CD4-positive, alpha-beta T cell (primary cell): Measurements from ENCODE around the gene WASL. TPM values are rescaled to one million over a fixed set of nuclear protein-coding genes. Genes with fewer than 3 reads are reported as not detected.

Experiments
- ATAC-seq: fragments of 200-7000 bp; cut with Tn5 transposase; one replicate; pipeline ENCODE4 v1.10.0; 2022; ENCODE audit warnings: mild to moderate bottlenecking; ENCODE audit not compliant: poor library complexity
- CTCF ChIA-PET: fragments of 350-600 bp; sonication (Branson Sonifier 250); formaldehyde crosslinking; loops from one replicate; lab custom pipeline; 2021; ENCODE audit warnings: antibody characterized with exemption, inconsistent platforms; lab: Charles Lee
- POLR2A ChIA-PET: fragments of 350-600 bp; sonication (Branson Sonifier 250); formaldehyde crosslinking; loops from one replicate; lab custom pipeline; 2021; ENCODE audit warnings: antibody characterized with exemption, inconsistent platforms; lab: Charles Lee
- DNase-seq, 14 experiments: peaks; one replicate each; pipeline ENCODE4 v3.0.0-alpha.2; 2013 to 2020; ENCODE audit warnings: mixed read lengths in 2 of 14
- H3K27ac ChIP-seq, 2 donors: one replicate each; pipeline versions ENCODE4 v1.5.1 to v1.7.0; 2013; ENCODE audit warnings: low read length in 2 of 2, low read depth in 1 of 2, mild to moderate bottlenecking in 1 of 2
- H3K27me3 ChIP-seq, 2 experiments: 1 replicate in 1 of 2; 2 replicates in 1 of 2; pipeline versions ENCODE4 v1.6.1 to v1.7.0; 2013; ENCODE audit warnings: low read length in 2 of 2, control low read depth in 1 of 2, mild to moderate bottlenecking in 1 of 2, moderate library complexity in 1 of 2; ENCODE audit not compliant: insufficient read depth in 2 of 2, control insufficient read depth in 1 of 2
- H3K36me3 ChIP-seq: one replicate; pipeline ENCODE4 v1.6.1; 2013; ENCODE audit warnings: low read length, control low read depth; ENCODE audit not compliant: insufficient read depth
- H3K4me1 ChIP-seq: one replicate; pipeline ENCODE4 v1.6.1; 2013; ENCODE audit warnings: low read length, control low read depth; ENCODE audit not compliant: insufficient read depth
- H3K4me3 ChIP-seq: one replicate; pipeline ENCODE4 v1.5.1; 2013; ENCODE audit warnings: mild to moderate bottlenecking, low read length, moderate library complexity
- H3K9me3 ChIP-seq, 2 experiments: 1 replicate in 1 of 2; 2 replicates in 1 of 2; pipeline versions ENCODE4 v1.6.1 to v1.7.0; 2013; ENCODE audit warnings: low read length in 2 of 2, mild to moderate bottlenecking in 2 of 2, control low read depth in 1 of 2, moderate library complexity in 1 of 2; ENCODE audit not compliant: control insufficient read depth in 1 of 2, insufficient read depth in 1 of 2
- H3K27ac Mint-ChIP-seq: one replicate; pipeline ENCODE4 v1.8.0; 2020; ENCODE audit warnings: mixed read lengths
- H3K27me3 Mint-ChIP-seq: one replicate; pipeline ENCODE4 v1.8.0; 2021; ENCODE audit warnings: mixed read lengths
- H3K36me3 Mint-ChIP-seq: one replicate; pipeline ENCODE4 v1.8.0; 2021; ENCODE audit warnings: low read depth, mixed read lengths
- H3K4me1 Mint-ChIP-seq: one replicate; pipeline ENCODE4 v1.8.0; 2021; ENCODE audit warnings: low read depth, mixed read lengths
- H3K4me3 Mint-ChIP-seq: one replicate; pipeline ENCODE4 v1.8.0; 2020; ENCODE audit warnings: mild to moderate bottlenecking, mixed read lengths
- H3K9me3 Mint-ChIP-seq: one replicate; pipeline ENCODE4 v1.8.0; 2020; ENCODE audit warnings: mixed read lengths
- intact Hi-C, 2 experiments: fragments of 100-400 bp; cut with DNase I in 1 of 2; cut with micrococcal nuclease in 1 of 2; formaldehyde crosslinking; loops; one replicate each; pipeline versions ENCODE4 v1.15.1 to v1.9.0; 2023 to 2025; cut with DNase I, micrococcal nuclease
- total RNA-seq, 174 experiments: library from RNA in 2 of 174; stranded (reverse) in 2 of 174; gene quantifications; one replicate each; pipeline ENCODE4 v1.2.3 and lab custom pipeline; 2021 to 2026
- TF ChIP-seq, protein P1 (sequence below): fragments of 200-600 bp; IDR thresholded peaks from one replicate; pipeline ENCODE4 v1.8.0; 2022; ENCODE audit warnings: antibody characterized with exemption, mild to moderate bottlenecking

WASL gene
- total RNA-seq, 2 experiments from 2014 or later, result 8.6 to 9.3 TPM

DNA sequence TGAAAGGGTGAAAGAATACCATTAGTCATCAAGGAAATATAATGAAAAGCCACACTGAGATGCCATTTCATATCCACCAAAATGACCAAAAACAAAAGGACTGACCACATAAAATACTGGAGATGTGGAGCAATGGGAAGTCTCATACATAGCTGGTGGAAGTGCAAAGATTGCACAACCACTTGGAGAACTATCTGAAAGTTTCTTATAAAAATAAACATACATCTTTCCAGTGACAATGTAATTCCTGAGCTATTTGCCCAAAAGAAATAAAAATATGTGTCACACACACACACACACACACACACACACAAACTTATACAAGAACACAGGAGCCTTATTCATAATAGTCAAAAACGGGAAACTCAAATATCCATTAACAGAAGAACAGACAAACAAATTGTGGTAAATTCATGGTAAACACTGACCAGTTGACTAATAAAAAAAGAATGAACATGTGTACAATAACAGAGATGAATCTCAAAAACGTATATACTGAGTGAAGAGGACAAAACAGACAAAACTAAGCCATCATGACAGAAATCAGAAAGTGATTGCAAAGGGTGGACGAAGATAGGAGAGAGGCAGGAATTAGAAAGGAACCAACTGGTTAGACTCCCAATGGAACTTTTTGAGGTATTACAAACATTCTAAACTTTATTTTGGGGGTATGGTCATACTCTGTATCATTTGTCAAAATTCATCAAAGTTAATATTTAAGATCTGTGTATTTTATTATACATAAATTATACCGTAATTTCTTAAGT, 21.5 kb downstream of the WASL start:
- Histone ChIP-seq H3K4me3 (no peak overlapping the region), H3K27me3 (no peaks in the 10 kb centered on the region), H3K4me1 (no peaks in the 10 kb centered on the region), H3K27ac (no peak overlapping the region), H3K36me3 (no peaks in the 10 kb centered on the region), H3K9me3 (peaks cover 0 to 4% of the 10 kb centered on the region in 2 experiments)
- TF ChIP-seq, protein P1, sequence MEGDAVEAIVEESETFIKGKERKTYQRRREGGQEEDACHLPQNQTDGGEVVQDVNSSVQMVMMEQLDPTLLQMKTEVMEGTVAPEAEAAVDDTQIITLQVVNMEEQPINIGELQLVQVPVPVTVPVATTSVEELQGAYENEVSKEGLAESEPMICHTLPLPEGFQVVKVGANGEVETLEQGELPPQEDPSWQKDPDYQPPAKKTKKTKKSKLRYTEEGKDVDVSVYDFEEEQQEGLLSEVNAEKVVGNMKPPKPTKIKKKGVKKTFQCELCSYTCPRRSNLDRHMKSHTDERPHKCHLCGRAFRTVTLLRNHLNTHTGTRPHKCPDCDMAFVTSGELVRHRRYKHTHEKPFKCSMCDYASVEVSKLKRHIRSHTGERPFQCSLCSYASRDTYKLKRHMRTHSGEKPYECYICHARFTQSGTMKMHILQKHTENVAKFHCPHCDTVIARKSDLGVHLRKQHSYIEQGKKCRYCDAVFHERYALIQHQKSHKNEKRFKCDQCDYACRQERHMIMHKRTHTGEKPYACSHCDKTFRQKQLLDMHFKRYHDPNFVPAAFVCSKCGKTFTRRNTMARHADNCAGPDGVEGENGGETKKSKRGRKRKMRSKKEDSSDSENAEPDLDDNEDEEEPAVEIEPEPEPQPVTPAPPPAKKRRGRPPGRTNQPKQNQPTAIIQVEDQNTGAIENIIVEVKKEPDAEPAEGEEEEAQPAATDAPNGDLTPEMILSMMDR, result no peak
- ATAC-seq, result no peak
- ChIA-PET CTCF (no interaction called here), POLR2A (interaction anchor here (2.3 kb wide), 1 partner anchor 21 kb away, joined by 8 read pairs; the partner anchor contains the start of gene WASL)
- intact Hi-C loops, result no loop called here
- H3K4me3 Mint-ChIP-seq, result no peak overlapping the region
- H3K27ac Mint-ChIP-seq, result no peak overlapping the region
- DNase-seq, result no peak
- peaks cover 36% of the 10 kb centered on the region for H3K36me3 Mint-ChIP-seq
- peaks cover 79% of the 10 kb centered on the region for H3K4me1 Mint-ChIP-seq
- no peaks in the 10 kb centered on the region for H3K27me3 Mint-ChIP-seq
- H3K9me3 Mint-ChIP-seq, result peaks cover 4% of the 10 kb centered on the region

DNA sequence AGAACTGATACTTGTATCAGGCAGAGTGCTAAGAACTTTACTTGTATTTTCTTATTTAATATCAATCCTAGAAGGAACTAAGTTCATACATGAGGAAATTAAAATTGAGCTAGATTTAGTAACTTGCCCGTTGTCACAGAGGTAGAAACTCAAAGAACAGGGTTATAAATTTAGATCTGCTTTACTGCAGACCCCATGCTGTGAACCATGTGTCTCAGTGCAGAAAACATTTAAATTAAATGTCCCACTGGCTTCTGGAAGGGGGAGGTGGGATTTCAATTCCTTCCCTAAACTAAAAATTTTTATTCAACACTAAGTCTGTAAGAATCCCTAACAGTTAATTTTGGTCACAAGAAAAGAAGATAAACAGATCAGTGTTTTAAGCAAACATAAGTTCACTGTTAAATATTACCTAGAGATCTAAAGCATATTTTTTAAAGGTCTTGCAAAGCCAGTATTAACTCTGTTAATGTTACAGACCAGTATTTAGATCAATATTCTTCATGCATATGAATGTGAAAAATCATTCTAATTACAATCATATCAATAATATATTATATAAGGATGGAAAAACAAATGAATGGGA, 23.1 kb downstream of the WASL start:
- H3K27ac Mint-ChIP-seq, result no peak overlapping the region
- CTCF ChIA-PET, result interaction anchor here (0.7 kb wide), 1 partner anchor 24 kb away, joined by 3 read pairs; no protein-coding TSS in a partner anchor

DNA sequence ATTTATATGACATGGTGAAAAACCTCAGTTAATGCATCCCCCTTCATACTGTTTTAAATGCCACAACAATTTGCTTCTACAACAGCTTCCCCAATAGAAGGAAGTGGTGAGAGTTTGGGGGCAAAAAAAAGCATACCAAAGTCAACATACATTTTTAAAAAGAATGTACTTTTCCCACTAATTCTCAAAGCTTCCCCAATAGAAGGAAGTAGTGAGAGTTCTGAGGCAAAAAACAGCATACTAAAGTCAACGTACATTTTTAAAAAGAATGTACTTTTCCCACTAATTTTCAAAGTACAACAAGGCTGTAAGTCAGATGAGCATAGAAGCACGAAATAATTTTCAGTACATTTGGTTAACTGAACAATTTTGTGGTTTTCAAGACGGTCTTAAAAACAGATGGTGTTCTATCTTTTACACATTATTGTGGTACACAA, 24.0 kb downstream of the WASL start:
- H3K4me3 Mint-ChIP-seq, result no peak overlapping the region
- no peaks in the 10 kb centered on the region for H3K9me3 Mint-ChIP-seq
- no peaks in the 10 kb centered on the region for H3K27me3 ChIP-seq
- DNase-seq (no peak), ATAC-seq (no peak)
- ChIA-PET CTCF (interaction anchor here (0.7 kb wide), 1 partner anchor 24 kb away, joined by 3 read pairs; no protein-coding TSS in a partner anchor), POLR2A (interaction anchor here (2.3 kb wide), 1 partner anchor 23 kb away, joined by 8 read pairs; the partner anchor contains the start of gene WASL)
- no peak overlapping the region for H3K4me3 ChIP-seq
- H3K27me3 Mint-ChIP-seq, result no peaks in the 10 kb centered on the region
- no peaks in the 10 kb centered on the region for H3K36me3 ChIP-seq
- peaks cover 17% of the 10 kb centered on the region for H3K36me3 Mint-ChIP-seq
- peaks cover 78% of the 10 kb centered on the region for H3K4me1 Mint-ChIP-seq
- H3K9me3 ChIP-seq, result no peaks in the 10 kb centered on the region
- TF ChIP-seq, protein P1, result no peak
- intact Hi-C loops, result no loop called here
- H3K27ac ChIP-seq, result no peak overlapping the region
- no peak overlapping the region for H3K27ac Mint-ChIP-seq
- no peaks in the 10 kb centered on the region for H3K4me1 ChIP-seq

More for the DNA sequence above, 23.1 kb downstream of the WASL start:
- Histone ChIP-seq H3K4me1 (no peaks in the 10 kb centered on the region), H3K4me3 (no peak overlapping the region), H3K36me3 (no peaks in the 10 kb centered on the region), H3K27me3 (no peaks in the 10 kb centered on the region), H3K27ac (no peak overlapping the region), H3K9me3 (no peaks in the 10 kb centered on the region)
- POLR2A ChIA-PET, result interaction anchor here (2.3 kb wide), 1 partner anchor 23 kb away, joined by 8 read pairs; the partner anchor contains the start of gene WASL
- H3K27me3 Mint-ChIP-seq, result no peaks in the 10 kb centered on the region
- no peak overlapping the region for H3K4me3 Mint-ChIP-seq
- DNase-seq (no peak), ATAC-seq (no peak)
- H3K36me3 Mint-ChIP-seq, result peaks cover 25% of the 10 kb centered on the region
- H3K9me3 Mint-ChIP-seq, result no peaks in the 10 kb centered on the region
- intact Hi-C loops, result no loop called here
- TF ChIP-seq, protein P1, result no peak
- peaks cover 77% of the 10 kb centered on the region for H3K4me1 Mint-ChIP-seq
